ENCODE measurements around the gene PSMA5. TPM values are rescaled to one million over a fixed set of nuclear protein-coding genes. Genes with fewer than 3 reads are reported as not detected.

PSMA5 gene
- total RNA-seq, 1 donor from 2014 or later: 62.0 TPM

DNA sequence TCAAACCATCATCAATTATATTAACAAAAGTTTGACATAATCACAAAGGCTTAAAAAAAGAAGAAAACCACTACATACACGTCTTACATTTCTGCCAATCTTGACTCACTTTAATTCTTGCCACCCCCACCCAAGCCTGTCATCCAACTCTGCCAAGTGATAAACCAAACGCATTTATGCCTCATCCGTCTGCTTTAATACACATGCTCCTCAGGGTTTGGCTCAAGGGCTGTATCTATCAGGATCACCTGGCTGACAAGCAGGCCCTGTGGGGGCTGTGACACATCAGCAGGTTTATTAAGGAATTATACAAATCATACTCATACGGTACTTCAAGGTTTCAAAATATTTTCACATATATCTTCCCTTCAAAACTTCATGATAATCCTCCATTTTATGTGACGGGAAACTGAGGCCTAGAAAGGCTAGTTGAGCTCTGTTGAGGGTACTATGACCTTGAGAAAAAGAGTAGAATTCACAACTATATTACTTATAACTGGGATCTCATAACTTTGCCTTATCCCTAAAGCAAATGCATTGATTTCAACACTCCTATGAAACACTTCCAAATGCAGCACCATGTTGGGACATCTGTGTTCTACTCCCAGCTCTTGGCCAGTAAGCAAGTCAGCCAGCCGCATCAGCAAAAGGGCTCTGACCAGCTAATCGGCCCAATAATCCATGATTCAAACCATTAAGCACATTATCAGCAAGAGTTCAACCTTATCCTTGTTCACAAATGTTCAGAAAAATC is 37.2 kb downstream of the PSMA5 start:
- no peak overlapping the region for H3K4me3 Mint-ChIP-seq
- Histone ChIP-seq H3K79me2 (ENCODE audit: low read depth) (peaks cover 100% of the 10 kb centered on the region), H3F3A (ENCODE audit: low read depth) (peaks cover 15% of the 10 kb centered on the region), H3K27me3 (no peaks in the 10 kb centered on the region), H3K4me1 (peaks cover 11% of the 10 kb centered on the region), H3K36me3 (no peaks in the 10 kb centered on the region), H3K9ac (no peak overlapping the region), H3K9me3 (ENCODE audit: low read depth) (no peaks in the 10 kb centered on the region), H3K27ac (no peak overlapping the region), H3K4me3 (no peak overlapping the region), H4K20me1 (ENCODE audit: low read depth) (peaks cover 50% of the 10 kb centered on the region), H3K4me2 (no peak overlapping the region), H2AFZ (replicated peaks) (no peak overlapping the region)
- no peaks in the 10 kb centered on the region for H3K9me3 Mint-ChIP-seq
- no peak for DNase-seq (ENCODE audit: low spot score)
- no peaks in the 10 kb centered on the region for H3K36me3 Mint-ChIP-seq
- TF ChIP-seq, protein P1, sequence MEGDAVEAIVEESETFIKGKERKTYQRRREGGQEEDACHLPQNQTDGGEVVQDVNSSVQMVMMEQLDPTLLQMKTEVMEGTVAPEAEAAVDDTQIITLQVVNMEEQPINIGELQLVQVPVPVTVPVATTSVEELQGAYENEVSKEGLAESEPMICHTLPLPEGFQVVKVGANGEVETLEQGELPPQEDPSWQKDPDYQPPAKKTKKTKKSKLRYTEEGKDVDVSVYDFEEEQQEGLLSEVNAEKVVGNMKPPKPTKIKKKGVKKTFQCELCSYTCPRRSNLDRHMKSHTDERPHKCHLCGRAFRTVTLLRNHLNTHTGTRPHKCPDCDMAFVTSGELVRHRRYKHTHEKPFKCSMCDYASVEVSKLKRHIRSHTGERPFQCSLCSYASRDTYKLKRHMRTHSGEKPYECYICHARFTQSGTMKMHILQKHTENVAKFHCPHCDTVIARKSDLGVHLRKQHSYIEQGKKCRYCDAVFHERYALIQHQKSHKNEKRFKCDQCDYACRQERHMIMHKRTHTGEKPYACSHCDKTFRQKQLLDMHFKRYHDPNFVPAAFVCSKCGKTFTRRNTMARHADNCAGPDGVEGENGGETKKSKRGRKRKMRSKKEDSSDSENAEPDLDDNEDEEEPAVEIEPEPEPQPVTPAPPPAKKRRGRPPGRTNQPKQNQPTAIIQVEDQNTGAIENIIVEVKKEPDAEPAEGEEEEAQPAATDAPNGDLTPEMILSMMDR (IDR thresholded peaks at IDR 0.05): no peak
- no peak for TF ChIP-seq EZH2phosphoT487 (IDR thresholded peaks at IDR 0.05)
- TF ChIP-seq EZH2 (IDR thresholded peaks at IDR 0.05): no peak
- H3K27ac Mint-ChIP-seq: no peak overlapping the region
- peaks cover 30% of the 10 kb centered on the region for H3K4me1 Mint-ChIP-seq
- no peaks in the 10 kb centered on the region for H3K27me3 Mint-ChIP-seq (ENCODE audit: insufficient read depth, low read depth)

DNA sequence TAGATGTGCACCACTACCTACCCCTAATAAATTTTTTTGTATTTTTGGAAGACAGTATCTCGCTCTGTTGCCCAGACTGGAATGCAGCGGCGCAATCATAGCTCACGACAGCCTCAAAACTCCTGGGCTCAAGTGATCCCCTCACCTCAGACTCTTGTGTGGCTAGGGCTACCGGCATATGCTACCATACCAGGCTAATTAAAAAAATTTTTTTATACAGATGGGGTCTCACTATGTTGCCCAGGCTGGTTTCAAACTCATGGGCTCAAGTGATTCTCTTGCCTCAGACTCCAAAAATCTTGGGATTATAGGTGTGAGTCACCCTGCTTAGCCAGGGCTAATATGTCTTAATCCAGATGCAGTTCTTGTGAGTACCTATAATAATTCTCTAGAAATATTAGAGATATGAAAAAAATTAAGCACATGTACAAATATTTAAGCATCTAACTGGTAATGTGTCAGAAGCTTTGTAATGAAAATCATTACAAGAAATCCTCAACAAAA is 38.0 kb downstream of the PSMA5 start:
- Histone ChIP-seq H4K20me1 (ENCODE audit: low read depth) (peaks cover 42% of the 10 kb centered on the region), H3K4me3 (no peak overlapping the region), H3K9ac (no peak overlapping the region), H3K27ac (no peak overlapping the region), H3K27me3 (no peaks in the 10 kb centered on the region), H2AFZ (replicated peaks) (no peak overlapping the region), H3K79me2 (ENCODE audit: low read depth) (peaks cover 100% of the 10 kb centered on the region), H3K36me3 (no peaks in the 10 kb centered on the region), H3K9me3 (ENCODE audit: low read depth) (no peaks in the 10 kb centered on the region), H3K4me2 (no peak overlapping the region), H3K4me1 (peaks cover 16% of the 10 kb centered on the region), H3F3A (ENCODE audit: low read depth) (peaks cover 22% of the 10 kb centered on the region)
- H3K27me3 Mint-ChIP-seq (ENCODE audit: insufficient read depth, low read depth): no peaks in the 10 kb centered on the region
- H3K4me3 Mint-ChIP-seq: no peak overlapping the region
- no peak for DNase-seq (ENCODE audit: low spot score)
- H3K36me3 Mint-ChIP-seq: no peaks in the 10 kb centered on the region
- peaks cover 28% of the 10 kb centered on the region for H3K4me1 Mint-ChIP-seq
- H3K9me3 Mint-ChIP-seq: no peaks in the 10 kb centered on the region
- TF ChIP-seq, protein P1 (IDR thresholded peaks at IDR 0.05): no peak
- TF ChIP-seq EZH2 (IDR thresholded peaks at IDR 0.05) (no peak), EZH2phosphoT487 (IDR thresholded peaks at IDR 0.05) (no peak)
- H3K27ac Mint-ChIP-seq: no peak overlapping the region

DNA sequence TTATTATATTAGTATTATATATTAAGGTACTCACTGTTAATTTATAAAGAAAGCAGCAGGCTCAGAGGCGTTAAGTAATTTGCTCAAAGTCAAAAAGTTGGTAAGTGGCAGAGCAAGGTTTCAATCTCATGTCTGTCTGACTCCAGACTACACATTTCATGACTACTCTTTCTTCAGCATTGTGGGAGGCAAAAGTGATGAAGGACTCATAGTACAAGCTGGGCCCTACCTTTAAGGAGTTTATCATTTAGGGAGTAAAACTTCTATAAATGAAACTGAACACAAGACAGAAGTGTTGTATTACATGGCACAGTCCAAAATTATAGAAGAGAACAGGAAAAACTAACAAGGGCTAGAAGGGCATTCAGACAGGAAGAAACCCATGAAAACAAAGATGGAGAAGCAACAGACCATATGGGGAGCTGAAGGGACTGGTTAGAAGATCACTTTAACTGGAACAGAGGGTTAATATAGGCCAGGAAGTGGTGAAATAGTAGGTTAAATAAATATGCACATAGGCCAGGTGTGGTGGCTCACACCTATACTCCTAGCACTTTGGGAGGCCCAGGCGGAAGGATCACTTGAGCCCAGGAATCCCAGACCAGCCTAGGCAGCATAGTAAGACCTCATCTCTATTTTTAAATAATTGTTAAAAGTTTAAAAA is 40.1 kb downstream of the PSMA5 start:
- peaks cover 13% of the 10 kb centered on the region for H3K4me1 Mint-ChIP-seq
- Histone ChIP-seq H3K27me3 (no peaks in the 10 kb centered on the region), H4K20me1 (ENCODE audit: low read depth) (peaks cover 30% of the 10 kb centered on the region), H3K4me2 (no peak overlapping the region), H3K36me3 (no peaks in the 10 kb centered on the region), H2AFZ (replicated peaks) (no peak overlapping the region), H3K79me2 (ENCODE audit: low read depth) (peaks cover 100% of the 10 kb centered on the region), H3K27ac (no peak overlapping the region), H3K9me3 (ENCODE audit: low read depth) (no peaks in the 10 kb centered on the region), H3F3A (ENCODE audit: low read depth) (peaks cover 18% of the 10 kb centered on the region), H3K4me3 (no peak overlapping the region), H3K9ac (no peak overlapping the region), H3K4me1 (peaks cover 16% of the 10 kb centered on the region)
- no peaks in the 10 kb centered on the region for H3K9me3 Mint-ChIP-seq
- TF ChIP-seq EZH2 (IDR thresholded peaks at IDR 0.05): no peak
- TF ChIP-seq EZH2phosphoT487 (IDR thresholded peaks at IDR 0.05): no peak
- TF ChIP-seq, protein P1 (IDR thresholded peaks at IDR 0.05): no peak
- no peak overlapping the region for H3K27ac Mint-ChIP-seq
- no peaks in the 10 kb centered on the region for H3K27me3 Mint-ChIP-seq (ENCODE audit: insufficient read depth, low read depth)
- H3K4me3 Mint-ChIP-seq: no peak overlapping the region
- DNase-seq (ENCODE audit: low spot score): no peak
- no peaks in the 10 kb centered on the region for H3K36me3 Mint-ChIP-seq

Measured in neural progenitor cell (in vitro differentiated cells).